NCI-H526 treated with DMSO at 0.1 percent for 48 hours (cell line): ENCODE measurements around the gene TMEFF1.
"Not testable (repeated sequence)": the region's sequence is repeated elsewhere in the genome, so short reads cannot be mapped to it uniquely, and the experiment has no call there.

Experiments used
- DNase-seq: peaks from one replicate; lab custom pipeline; 2025; lab: John Stamatoyannopoulos, UW

The TMEFF1 gene

DNA sequence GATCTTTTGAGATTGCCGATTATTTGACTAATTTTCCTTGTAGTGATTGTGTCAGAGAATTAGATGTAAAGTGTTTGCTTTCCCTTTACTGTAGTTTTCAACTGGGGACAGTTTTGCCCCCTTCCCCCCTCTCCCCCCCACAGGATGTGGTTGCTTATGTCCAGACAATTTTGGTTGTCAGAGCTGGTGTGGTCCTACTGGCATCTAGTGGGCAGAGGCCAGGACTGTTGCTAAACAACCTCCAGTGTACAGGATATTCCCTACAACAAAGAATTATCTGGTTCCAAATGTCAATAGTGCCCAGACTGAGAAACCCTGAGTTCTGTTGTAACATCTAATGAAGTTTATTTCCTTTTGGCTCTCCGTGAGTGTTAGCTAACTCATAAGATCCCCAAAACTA is 20.0 kb downstream of the TMEFF1 start:
- no peak for DNase-seq

DNA sequence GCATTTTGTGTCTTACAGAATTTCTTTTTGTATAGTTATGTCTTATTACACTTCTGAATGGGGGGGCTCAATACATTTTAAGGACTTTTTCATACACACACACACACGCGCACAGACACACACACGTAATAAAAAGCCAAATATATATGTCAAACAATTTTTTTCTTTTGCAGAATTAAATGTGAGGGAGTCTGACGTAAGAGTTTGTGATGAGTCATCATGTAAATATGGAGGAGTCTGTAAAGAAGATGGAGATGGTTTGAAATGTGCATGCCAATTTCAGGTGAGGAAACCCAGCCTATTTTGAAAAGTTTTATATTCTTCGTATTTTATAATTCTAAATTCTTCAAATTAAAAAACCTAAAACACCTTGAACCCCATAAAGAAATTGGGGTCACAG is 25.6 kb downstream of the TMEFF1 start:
- DNase-seq, result no peak

DNA sequence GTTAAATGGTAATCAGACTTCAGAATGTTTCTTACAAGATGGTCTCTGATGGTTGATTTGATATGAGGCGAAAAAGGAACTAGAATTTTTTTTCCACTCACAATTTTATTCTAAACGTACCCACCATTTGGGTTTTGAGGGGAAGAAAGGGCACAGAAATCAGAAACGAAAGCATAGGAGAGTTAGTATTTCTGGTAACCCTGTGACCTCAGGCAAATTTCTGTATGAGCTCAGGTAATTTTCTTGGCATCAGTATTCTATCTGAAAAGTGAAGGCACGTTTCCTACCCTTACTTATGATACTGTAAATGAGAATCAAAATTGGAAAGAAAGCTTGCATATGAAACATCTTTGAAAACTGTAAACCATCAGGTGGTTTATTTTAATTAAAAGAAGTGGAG is 26.5 kb downstream of the TMEFF1 start:
- DNase-seq, result no peak

DNA sequence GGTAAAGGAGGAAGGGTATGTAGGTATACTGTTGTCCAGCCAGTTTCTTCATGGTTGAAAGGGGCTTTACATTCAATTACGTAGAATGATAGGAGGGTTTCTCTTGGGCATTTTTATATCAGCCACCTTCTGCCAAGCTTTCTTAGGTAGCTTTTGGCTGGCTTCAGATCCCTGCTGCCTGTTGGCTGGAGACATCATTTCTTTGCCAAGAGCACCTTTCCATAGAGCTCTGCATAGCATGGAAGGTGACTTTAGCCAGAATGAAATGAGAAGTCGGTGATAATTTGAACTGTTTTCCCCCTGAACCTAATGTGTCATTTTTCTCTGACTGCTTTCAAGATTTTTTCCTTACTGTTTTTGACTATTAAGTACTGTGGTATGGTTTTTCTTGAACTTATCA is 26.9 kb downstream of the TMEFF1 start:
- DNase-seq, result no peak

DNA sequence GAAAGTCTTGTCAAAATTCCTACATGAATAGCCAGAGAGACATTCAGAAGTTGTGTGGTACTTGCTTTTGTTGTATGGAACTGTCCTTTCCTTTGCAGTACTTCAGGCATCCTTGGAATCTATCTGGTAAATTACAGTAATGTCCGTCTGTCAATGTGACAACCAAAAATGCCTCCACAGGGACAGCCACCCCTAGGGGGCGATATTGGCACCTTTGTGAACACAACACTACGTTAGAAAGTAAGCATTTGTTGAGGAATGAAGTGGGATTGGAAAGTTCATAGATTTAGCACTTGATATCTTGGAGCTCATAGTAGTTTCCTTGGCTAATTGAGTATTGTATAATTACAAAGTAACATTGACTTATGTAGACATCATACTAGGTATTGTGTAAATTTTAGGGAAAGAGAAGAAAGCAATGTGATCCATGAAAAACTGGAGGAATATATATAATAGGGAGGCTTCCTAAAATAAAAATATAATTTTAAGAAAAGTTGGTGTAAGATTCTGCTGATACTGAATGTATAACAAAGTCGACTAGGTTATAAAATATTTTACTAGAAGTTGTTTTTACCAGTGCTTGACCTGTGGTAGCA is 32.7 kb downstream of the TMEFF1 start:
- no peak for DNase-seq

DNA sequence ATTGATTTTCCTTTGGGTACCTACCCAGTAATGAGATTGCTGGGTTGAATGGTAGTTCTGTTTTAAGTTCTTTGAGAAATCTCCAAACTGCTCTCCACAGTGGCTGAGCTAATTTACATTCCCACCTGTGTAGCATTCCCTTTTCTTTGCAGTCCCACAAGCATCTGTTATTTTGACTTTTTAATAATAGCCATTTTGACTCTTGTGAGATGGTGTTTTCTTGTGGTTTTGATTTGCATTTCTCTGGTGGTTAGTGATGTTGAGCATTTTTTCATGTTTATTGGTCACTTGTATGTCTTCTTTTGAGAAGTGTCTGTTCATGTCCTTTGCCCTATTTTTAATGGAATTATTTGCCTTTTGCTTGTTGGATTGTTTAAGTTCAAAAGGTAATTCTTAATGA is 34.4 kb downstream of the TMEFF1 start:
- DNase-seq, result not testable (repeated sequence)

DNA sequence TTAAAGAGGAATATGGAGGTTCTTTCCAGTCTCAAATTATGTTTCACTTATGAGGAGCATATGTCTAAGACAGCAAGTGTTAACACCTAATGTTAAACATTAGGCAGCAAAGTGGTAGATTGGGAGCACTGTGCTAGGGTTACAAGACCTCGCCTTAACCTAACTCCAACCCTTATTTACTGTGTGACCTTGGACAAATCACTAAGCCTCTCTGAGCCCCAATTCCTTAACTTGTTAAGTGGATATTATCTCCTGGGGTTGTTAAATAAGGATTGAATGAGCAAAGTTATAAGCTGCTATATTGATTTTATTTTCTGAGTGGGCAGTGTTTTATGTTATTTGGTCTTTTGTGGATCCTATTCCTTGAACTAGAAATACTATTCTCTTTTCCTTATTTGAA is 38.3 kb downstream of the TMEFF1 start:
- DNase-seq, result no peak

DNA sequence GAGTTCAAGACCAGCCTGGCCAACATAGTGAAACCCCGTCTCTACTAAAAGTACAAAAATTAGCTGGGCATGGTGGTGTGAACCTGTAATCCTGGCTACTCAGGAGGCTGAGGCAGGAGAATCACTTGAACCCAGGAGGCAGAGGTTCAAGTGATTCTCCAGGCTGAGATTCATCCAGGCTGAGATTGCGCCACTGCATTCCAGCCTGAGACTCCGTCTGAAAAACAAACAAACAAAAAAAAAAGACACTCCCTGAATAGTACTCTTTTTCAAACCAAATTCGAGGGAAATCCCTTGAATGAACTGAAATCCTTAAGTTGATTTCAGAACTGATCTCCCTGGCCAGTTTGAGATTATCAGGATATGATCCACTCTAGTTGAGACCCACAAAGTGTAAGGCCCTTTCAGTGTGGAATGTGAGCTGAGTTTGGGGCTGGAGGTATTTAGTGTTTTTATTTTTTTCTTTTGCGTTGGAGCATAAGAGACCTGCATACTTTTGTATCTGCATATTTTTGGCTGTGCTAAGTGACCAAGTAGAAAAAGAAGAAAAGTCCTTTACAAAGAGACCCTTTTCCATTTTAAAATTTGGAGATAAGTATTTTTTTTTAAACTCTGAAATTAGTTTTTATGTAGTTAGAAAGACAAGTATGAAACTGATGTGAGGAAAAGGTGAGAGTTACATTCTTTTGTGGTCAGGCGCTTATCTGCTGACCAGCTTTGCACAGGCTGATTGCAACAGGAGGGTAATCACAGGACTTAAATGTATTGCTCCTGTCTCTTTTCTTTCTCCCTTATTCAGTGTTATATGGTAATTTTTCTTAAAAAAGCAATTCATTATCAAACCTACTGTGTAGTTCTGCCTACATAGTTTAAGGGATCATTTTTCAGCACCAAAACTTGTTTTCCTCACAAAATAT is 42.9 kb downstream of the TMEFF1 start:
- DNase-seq, result no peak

DNA sequence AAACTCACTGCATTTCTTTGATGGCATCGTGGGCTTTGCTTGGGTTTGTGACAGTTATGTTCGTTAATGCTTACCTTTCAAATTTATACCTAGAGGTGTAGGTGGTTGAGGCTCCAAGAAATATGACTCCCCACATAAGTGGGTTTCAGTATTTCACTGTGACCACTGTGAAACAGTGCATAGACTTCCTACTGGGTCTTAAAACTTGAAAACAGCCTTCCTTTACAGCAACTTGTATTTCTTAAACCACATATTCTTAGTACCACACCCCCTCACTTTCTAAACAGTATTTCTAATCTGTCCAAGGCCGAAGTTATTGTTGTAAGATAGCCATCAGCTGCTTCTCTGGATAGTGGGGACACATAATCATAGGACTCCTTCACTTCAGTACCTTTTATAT is 48.3 kb downstream of the TMEFF1 start:
- DNase-seq, result no peak

DNA sequence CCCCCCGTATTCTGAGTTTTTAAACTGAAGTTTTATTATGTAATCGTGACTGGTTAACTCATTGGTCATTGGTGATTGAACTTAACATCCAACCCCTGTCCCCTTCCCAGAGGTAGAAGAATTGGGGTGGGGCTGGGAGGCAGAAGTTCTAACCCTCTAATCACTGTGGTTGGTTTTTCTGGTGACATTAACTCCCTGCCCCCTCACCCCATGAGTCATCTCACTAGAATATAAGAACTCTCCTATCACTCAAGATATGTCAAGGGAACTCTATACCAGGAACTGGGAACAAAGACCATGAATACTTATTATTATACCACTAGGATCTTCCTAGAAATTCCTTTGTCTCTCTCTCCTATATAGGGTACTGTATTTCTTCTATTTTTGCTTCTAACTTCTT is 52.6 kb downstream of the TMEFF1 start:
- no peak for DNase-seq

DNA sequence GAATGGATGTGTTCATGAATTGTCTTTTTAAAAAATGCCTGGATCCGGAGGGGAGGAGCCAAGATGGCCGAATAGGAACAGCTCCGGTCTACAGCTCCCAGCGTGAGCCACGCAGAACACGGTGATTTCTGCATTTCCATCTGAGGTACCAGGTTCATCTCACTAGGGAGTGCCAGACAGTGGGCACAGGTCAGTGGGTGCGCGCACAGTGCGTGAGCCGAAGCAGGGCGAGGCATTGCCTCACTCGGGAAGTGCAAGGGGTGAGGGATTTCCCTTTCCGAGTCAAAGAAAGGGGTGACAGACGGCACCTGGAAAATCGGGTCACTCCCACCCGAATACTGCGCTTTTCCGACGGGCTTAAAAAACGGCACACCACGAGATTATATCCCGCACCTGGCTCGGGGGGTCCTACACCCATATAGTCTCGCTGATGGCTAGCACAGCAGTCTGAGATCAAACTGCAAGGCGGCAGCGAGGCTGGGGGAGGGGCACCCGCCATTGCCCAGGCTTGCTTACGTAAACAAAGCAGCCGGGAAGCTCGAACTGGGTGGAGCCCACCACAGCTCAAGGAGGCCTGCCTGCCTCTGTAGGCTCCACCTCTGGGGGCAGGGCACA is 54.3 kb downstream of the TMEFF1 start:
- DNase-seq, result not testable (repeated sequence)

DNA sequence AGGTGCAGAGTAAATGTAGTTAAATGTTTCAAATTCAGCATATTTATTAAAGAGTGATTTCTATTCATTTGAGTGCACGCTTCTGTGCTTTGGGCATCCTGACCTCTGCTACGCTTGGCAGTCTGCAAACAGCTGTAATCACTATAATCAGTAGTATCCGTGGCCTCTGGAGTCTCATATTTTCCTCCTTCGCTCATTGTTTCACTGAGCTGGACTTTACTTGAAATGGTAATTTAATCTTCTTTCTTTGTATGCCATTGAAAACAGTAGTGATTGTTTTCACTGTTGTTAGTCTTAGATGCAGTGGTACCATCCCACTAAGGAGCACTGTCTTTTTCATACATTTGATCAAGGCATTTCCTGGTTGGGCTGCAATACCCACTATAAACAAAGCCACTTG is 61.5 kb downstream of the TMEFF1 start:
- no peak for DNase-seq

DNA sequence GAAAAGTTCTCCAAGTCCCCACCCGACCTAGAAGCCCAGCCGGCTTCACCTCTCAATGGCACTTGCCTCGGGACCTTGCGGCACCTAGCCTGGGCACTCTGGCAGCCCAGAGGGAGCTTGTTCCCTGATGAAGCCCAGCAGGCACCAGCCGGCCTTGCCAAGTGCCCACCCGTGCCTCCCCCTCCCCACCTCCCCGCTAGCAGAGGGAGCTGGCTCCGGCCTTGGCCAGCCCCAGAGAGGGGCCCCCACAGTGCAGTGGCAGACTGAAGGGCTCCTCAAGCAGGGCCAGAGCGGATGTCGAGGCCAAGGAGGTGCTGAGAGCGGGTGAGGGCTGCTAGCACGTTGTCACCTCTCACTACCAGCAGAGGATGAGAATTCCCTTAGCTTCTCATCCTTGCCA is 67.4 kb downstream of the TMEFF1 start:
- no peak for DNase-seq

DNA sequence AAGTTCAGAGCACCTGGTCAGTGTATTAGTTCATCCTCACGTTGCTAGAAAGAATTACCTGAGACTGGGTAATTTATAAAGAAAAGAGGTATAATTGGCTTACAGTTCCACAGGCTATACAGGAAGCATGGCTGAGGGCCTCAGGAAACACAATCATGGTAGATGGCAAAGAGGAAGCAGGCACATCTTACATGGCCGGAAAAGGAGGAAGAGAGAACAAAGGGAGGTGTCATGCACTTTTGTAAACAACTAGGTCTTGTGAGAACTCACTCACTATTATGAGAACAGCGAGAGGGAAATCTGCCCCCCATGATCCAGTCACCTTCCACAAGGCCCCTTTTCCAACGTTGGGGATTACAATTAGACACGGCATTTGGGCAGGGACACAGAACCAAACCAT is 76.1 kb downstream of the TMEFF1 start:
- no peak for DNase-seq

DNA sequence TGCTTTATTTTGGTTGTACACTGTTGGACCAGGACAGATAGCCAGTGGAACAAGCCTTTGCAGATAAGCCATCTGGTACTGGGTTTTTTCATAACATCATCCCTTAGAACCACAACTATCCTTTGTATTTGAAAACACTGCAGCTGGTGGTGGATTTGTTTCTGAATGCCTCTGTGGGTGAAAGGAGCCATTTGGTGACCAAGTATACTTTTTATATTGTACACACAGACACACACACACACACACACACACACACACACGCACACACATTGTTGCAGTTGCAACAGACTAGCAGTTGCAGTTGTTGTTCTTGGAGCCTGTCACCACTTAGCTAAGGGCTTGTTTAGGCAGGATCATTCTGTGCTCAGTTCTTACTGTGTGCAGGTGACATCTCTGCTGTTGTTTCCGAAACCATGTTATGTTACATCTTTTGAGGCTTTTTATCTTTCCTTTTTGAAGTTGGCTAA is 82.0 kb downstream of the TMEFF1 start:
- DNase-seq, result no peak

DNA sequence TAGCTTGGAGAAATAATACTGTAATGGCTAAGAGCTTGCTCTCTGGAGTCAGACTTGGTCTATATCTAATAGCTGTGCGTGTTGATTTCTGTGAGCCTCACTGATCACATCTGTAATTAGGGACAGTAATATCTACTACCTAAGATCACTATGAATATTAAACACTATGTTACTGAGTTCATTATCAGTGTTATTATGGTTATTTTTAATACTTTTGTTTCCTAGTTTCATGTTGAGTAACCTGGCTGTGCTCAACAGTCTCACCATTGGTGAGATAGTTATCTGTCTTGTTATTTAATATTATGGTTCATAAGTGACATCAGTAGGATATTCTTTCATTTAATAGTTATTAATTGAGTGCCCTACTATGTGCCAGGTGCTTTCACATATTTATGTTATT is 82.5 kb downstream of the TMEFF1 start:
- DNase-seq, result no peak

DNA sequence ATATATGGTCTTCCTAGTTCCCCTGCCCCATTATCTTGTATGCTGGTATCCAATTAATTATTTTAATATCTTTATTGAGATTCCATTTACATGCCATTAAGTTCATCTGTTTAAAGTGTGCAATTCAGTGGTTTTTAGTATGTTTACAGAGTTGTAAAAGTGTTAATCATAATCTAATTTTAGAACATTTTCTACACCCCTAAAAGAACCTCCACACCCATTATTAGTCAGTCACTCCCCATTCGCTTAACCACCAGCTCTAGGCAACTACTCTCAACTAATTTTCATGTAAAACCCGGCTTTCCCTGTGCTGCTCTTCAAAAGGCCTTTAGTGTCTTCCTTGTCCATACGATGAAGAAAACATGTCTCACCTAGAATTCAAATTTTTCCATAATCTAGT is 84.1 kb downstream of the TMEFF1 start:
- no peak for DNase-seq

DNA sequence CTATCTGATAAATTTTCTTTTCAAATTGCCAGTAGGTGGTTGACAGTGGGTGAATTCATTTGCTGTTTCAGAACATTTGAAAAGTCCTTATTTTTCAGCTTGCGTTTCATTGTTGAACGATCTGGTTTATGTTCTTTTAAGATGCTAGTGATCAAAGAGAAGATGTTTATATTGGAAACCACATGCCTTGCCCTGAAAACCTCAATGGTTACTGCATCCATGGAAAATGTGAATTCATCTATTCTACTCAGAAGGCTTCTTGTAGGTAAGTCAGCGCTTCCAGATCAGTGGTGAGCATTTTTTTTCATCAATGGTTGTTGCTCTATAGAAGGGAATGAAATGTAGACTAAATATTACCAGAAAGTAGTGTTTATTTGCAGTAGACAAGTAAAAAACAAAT is 88.3 kb downstream of the TMEFF1 start:
- DNase-seq, result no peak

DNA sequence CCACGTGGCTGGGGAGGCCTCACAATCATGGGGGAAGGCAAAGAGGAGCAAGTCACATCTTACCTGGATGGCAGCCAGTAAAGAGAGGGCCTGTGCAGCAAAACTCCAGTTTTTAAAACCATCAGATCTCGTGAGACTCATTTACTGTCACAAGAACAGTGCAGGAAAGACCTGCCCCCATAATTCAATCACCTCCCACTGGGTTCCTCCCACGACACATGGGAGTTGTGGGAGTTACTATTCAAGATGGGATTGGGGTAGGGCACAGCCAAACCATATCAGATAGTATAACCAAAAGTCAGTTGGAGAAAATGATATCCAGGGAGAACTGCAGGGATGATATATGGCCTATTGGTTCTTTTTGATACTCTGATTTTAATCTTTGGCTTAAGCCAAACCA is 94.9 kb downstream of the TMEFF1 start:
- no peak for DNase-seq

DNA sequence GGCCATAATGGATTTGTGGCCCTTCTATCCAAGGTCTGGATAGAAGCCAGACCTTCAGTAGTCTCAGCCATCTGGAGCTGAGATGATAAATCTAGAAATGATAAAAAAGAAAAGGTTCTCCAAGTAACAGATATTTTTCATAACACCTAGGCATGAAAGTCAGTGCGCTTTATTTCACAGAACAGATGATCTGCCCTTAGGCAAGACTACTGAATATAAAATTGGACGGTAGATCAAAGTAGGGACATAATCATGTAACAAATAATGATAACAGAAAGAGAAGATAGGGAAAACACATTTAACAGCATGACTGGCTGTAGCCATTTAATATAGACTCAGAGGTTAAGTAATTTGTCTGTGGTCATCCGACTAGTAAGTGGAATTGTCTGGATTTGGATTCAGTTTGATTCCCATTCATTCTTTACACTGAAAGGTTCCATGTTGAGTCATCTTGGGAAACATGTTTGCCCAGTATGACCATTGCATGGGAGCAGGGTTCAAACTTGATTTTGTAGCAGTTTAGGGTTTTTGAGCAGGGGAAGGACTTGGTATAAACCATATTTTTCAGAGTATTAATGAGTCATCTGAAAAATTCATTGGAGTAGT is 100.8 kb downstream of the TMEFF1 start:
- no peak for DNase-seq

DNA sequence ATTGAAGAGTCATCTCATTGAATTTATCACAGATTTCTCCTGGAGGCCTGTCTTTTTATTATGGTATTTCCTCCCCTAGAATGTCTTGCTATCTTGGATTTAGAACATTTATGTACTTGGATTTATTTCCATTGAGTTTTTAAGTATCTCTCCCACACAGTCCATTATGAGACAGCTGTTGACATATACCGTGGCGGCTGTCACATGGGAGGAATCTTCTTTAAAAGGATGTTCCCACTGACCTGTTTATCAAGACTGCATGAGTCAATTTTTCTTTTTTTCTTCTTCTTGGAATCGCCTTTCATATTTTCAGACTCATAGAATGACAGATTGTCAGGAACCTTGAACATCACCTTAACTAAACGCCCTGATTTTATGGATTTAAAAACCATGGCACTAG is 102.1 kb downstream of the TMEFF1 start:
- DNase-seq, result no peak

DNA sequence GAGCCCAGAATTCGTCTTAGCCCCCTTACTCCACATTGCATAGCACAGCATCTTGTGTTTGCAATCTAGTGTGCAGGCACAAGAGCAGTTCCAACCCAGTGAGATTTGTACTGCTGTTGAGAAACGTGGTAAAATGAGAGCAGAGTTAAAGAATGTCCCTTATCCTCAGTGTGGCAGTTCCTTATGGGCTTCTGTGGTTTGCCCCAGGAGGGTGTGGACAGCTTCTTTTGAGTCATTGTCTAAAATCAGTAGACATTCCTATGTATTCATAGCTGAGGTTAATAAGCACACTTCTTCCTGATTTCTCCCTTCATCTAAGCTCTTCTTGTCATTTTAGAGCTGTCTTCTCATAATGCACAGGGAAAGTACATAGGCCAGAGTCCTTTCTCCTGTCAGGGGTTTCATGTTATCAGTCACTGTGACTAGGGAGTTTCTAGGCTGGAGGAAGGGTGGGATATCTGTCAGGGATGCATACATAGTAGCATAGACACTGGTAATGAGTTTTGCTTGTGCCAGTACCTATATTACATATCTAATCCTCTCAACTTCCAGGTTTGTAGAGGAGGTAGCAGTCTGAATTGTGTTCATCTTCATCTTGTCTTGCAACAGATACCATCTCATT is 102.9 kb downstream of the TMEFF1 start:
- DNase-seq, result no peak
